ENCODE measurements around the gene UBE2G2. TPM values are rescaled to one million over a fixed set of nuclear protein-coding genes. Genes with fewer than 3 reads are reported as not detected.

UBE2G2 gene
- polyA plus RNA-seq, 1 experiment: 93.2 TPM

DNA sequence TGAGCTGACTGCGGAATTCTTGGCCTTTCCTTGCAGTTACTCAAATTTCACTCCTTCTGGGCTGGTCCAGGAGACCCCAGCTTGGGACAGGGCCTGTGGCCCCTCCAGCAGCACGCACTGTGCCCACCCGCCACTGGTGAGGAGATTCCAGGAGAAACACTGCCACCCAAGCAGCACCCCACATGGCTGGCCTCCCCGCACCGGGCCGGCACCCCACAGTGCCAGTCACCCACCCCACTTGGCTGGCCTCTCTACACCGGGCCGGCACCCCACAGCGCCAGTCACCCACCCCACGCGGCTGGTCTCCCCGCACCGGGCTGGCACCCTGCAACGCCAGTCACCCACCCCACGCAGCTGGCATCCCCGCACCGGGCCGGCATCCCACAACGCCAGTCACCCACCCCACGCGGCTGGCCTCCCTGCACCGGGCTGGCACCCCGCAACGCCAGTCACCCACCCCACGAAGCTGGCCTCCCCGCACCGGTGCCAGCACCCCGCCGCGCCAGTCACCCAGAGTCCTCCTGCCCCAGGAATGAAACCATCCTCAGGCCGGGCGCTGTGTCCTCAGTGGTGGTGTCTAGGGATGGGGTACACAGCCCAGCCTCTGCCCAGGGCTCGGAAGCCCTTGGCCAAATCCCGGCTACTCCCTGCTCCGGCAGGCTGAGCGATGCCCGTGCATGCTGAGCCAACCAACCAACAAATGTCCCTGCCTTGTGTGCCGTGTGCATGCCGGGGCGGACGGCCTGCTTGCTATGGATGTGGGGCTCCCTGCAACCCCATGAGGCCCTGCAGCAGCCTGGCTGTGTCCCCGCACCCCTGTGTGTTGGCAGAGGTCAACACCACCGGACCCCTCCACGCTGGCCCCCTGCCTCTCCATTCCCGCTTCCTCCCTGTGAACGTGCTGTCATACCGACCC is 51.6 kb downstream of the UBE2G2 start:
- peaks cover 14% of the 10 kb centered on the region for H3K27me3 ChIP-seq (ENCODE audit: control insufficient read depth, insufficient read depth, low read length)
- DNase-seq (ENCODE audit: low read depth): no peak
- no peak overlapping the region for H3K4me3 ChIP-seq (ENCODE audit: low read depth, low read length)
- POLR2A ChIA-PET: no interaction called here
- no peak for TF ChIP-seq CTCF (IDR thresholded peaks at IDR 0.05; ENCODE audit: insufficient read depth, low read depth, low read length)
- CTCF ChIA-PET: interaction anchor here (1.5 kb wide), 1 partner anchor 11 kb away, joined by 7 read pairs; no protein-coding TSS in a partner anchor
- no peaks in the 10 kb centered on the region for H3K36me3 ChIP-seq (ENCODE audit: control insufficient read depth, insufficient read depth, low read length)

- peaks cover 17% of the 10 kb centered on the region for H3K27me3 ChIP-seq (ENCODE audit: control insufficient read depth, insufficient read depth, low read length)
- H3K4me3 ChIP-seq (ENCODE audit: low read depth, low read length): no peak overlapping the region
- H3K36me3 ChIP-seq (ENCODE audit: control insufficient read depth, insufficient read depth, low read length): no peaks in the 10 kb centered on the region
- DNase-seq (ENCODE audit: low read depth): no peak
- TF ChIP-seq CTCF (IDR thresholded peaks at IDR 0.05; ENCODE audit: insufficient read depth, low read depth, low read length): no peak
- POLR2A ChIA-PET: no interaction called here
- CTCF ChIA-PET: no interaction called here
Measured at GRCh38 chr21:44749116-44749758, 52.4 kb downstream of the UBE2G2 start.

- Histone ChIP-seq H3K4me3 (ENCODE audit: low read depth, low read length) (no peak overlapping the region), H3K36me3 (ENCODE audit: control insufficient read depth, insufficient read depth, low read length) (no peaks in the 10 kb centered on the region), H3K27me3 (ENCODE audit: control insufficient read depth, insufficient read depth, low read length) (peaks cover 17% of the 10 kb centered on the region)
- CTCF ChIA-PET: no interaction called here
- POLR2A ChIA-PET: no interaction called here
- TF ChIP-seq CTCF (IDR thresholded peaks at IDR 0.05; ENCODE audit: insufficient read depth, low read depth, low read length): no peak
- no peak for DNase-seq (ENCODE audit: low read depth)
Measured at GRCh38 chr21:44748621-44749020, 53.0 kb downstream of the UBE2G2 start.

- POLR2A ChIA-PET: no interaction called here
- H3K4me3 ChIP-seq (ENCODE audit: low read depth, low read length): no peak overlapping the region
- peak; percentile 33 for TF ChIP-seq CTCF (IDR thresholded peaks at IDR 0.05; ENCODE audit: insufficient read depth, low read depth, low read length)
- peaks cover 5% of the 10 kb centered on the region for H3K27me3 ChIP-seq (ENCODE audit: control insufficient read depth, insufficient read depth, low read length)
- CTCF ChIA-PET: interaction anchor here (1.3 kb wide), 1 partner anchor 12 kb away, joined by 5 read pairs; no protein-coding TSS in a partner anchor
- H3K36me3 ChIP-seq (ENCODE audit: control insufficient read depth, insufficient read depth, low read length): no peaks in the 10 kb centered on the region
- DNase-seq (ENCODE audit: low read depth): no peak
Measured at GRCh38 chr21:44742418-44743153, 59.0 kb downstream of the UBE2G2 start.

DNA sequence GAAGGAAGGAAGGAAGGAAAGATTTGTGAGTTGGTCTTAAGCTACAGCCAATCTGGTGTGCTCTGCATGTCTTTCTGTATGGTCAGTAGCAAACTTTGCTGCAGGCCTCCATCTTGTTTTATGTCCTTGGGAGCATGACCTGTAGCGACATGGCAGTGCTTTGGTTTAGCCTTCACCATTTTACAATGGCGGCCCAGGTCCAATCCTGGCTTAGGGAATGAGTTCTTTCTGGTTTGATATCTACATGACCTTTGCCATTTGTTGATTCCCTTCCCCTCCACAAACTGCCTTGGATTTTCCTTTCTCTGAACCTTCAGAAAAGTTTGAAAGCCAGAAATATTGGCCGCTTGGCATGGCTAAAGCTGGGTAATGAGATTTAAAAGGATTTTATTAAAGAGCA is 59.7 kb downstream of the UBE2G2 start:
- TF ChIP-seq CTCF (IDR thresholded peaks at IDR 0.05; ENCODE audit: insufficient read depth, low read depth, low read length): no peak
- CTCF ChIA-PET: no interaction called here

More for the DNA sequence above, 59.7 kb downstream of the UBE2G2 start:
- POLR2A ChIA-PET: no interaction called here
- Histone ChIP-seq H3K27me3 (ENCODE audit: control insufficient read depth, insufficient read depth, low read length) (peaks cover 3% of the 10 kb centered on the region), H3K36me3 (ENCODE audit: control insufficient read depth, insufficient read depth, low read length) (no peaks in the 10 kb centered on the region), H3K4me3 (ENCODE audit: low read depth, low read length) (no peak overlapping the region)
- DNase-seq (ENCODE audit: low read depth): no peak

Measured in BJ (cell line).